GM19023 (cell line): ENCODE measurements around the gene APOBEC4.
"Not testable (repeated sequence)": the region's sequence is repeated elsewhere in the genome, so short reads cannot be mapped to it uniquely, and the experiment has no call there.

Source experiments
- ATAC-seq: cut with Tn5 transposase; IDR thresholded peaks from one replicate; pipeline ENCODE4 v1.9.1; 2021; ENCODE audit warnings: mild to moderate bottlenecking, moderate library complexity; ENCODE audit not compliant: unreplicated experiment

The APOBEC4 gene

GRCh38 chr1:183652547-183653461, at the start of gene APOBEC4:
Gene APOBEC4, minus strand, starts transcription at chr1:183653316. Its CDS starts 4,535 bp downstream, at chr1:183648781.
- ATAC-seq = peak; percentile 26

- ATAC-seq = no peak
These were observed 49.7 kb upstream of the APOBEC4 start for GRCh38 chr1:183702813-183703198.

- no peak for ATAC-seq
These were observed 49.1 kb upstream of the APOBEC4 start for GRCh38 chr1:183702087-183702812.

- no peak for ATAC-seq
These were observed 46.6 kb upstream of the APOBEC4 start for GRCh38 chr1:183699616-183700160.

- ATAC-seq = no peak
These were observed 44.9 kb upstream of the APOBEC4 start for GRCh38 chr1:183697814-183698590.

- ATAC-seq = no peak
These were observed 43.9 kb upstream of the APOBEC4 start for GRCh38 chr1:183696981-183697380.

- no peak for ATAC-seq
These were observed 41.6 kb upstream of the APOBEC4 start for GRCh38 chr1:183694755-183695154.

GRCh38 chr1:183694066-183694465, 41.0 kb upstream of the APOBEC4 start:
- ATAC-seq = no peak

- peak; percentile 54 for ATAC-seq
These were observed 40.4 kb upstream of the APOBEC4 start for GRCh38 chr1:183693521-183693920.

GRCh38 chr1:183689762-183690204, 36.7 kb upstream of the APOBEC4 start:
- peak; percentile 80 for ATAC-seq

GRCh38 chr1:183688341-183689060, 35.4 kb upstream of the APOBEC4 start:
- ATAC-seq = no peak

GRCh38 chr1:183687546-183688304, 34.6 kb upstream of the APOBEC4 start:
- ATAC-seq = no peak

GRCh38 chr1:183686229-183686628, 33.1 kb upstream of the APOBEC4 start:
- no peak for ATAC-seq

GRCh38 chr1:183685112-183685713, 32.1 kb upstream of the APOBEC4 start:
- no peak for ATAC-seq

GRCh38 chr1:183679363-183679762, 26.2 kb upstream of the APOBEC4 start:
- not testable (repeated sequence) for ATAC-seq

- no peak for ATAC-seq
These were observed 25.7 kb upstream of the APOBEC4 start for GRCh38 chr1:183678819-183679218.

- ATAC-seq = no peak
These were observed 23.6 kb upstream of the APOBEC4 start for GRCh38 chr1:183676586-183677189.

GRCh38 chr1:183675883-183676585, 22.9 kb upstream of the APOBEC4 start:
- no peak for ATAC-seq
